DND-41 (cell line): ENCODE measurements around the gene PRR5.

Experiments used
- EZH2 ChIP-seq: IDR thresholded peaks from 3 replicates; pipeline ENCODE4 v1.6.1; 2012; ENCODE audit warnings: borderline replicate concordance, low read depth, mild to moderate bottlenecking, moderate library complexity, low read length, inconsistent platforms; ENCODE audit not compliant: severe bottlenecking
- TF ChIP-seq, protein P1 (sequence below): IDR thresholded peaks from 2 replicates; pipeline ENCODE4 v1.5.1; 2012; ENCODE audit warnings: borderline replicate concordance, low read length, moderate library complexity, mild to moderate bottlenecking; ENCODE audit not compliant: poor library complexity, severe bottlenecking; ENCODE audit errors: extremely low read depth

DNA sequence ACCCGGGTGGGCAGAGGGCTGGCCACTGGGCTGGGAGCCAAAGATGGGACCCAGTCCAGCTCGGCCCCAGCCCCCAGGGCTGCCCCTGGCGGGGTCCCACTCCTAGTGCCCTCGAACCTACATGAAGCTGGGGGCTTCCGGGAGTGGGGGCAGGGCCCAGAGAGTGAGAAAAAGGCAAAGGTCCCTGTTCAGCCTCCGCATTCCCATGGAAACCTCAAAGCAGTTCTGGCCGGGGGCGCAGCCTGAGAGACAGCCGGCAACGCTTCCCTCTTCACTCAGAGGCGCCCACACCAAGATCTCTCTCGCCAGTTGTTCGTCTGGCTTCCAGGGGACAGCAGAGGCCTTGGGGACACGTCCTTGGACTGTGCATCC, 28.0 kb downstream of the PRR5 start:
- TF ChIP-seq, protein P1, sequence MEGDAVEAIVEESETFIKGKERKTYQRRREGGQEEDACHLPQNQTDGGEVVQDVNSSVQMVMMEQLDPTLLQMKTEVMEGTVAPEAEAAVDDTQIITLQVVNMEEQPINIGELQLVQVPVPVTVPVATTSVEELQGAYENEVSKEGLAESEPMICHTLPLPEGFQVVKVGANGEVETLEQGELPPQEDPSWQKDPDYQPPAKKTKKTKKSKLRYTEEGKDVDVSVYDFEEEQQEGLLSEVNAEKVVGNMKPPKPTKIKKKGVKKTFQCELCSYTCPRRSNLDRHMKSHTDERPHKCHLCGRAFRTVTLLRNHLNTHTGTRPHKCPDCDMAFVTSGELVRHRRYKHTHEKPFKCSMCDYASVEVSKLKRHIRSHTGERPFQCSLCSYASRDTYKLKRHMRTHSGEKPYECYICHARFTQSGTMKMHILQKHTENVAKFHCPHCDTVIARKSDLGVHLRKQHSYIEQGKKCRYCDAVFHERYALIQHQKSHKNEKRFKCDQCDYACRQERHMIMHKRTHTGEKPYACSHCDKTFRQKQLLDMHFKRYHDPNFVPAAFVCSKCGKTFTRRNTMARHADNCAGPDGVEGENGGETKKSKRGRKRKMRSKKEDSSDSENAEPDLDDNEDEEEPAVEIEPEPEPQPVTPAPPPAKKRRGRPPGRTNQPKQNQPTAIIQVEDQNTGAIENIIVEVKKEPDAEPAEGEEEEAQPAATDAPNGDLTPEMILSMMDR = no peak
- no peak for TF ChIP-seq EZH2
